ENCODE measurements around the gene KLC4.
"Not testable (repeated sequence)": the region's sequence is repeated elsewhere in the genome, so short reads cannot be mapped to it uniquely, and the experiment has no call there.

KLC4 gene

GRCh38 chr6:43096451-43097097, 37.1 kb downstream of the KLC4 start:
- DNase-seq, result no peak

- DNase-seq, result no peak
These were observed 37.7 kb downstream of the KLC4 start for GRCh38 chr6:43097098-43097489.

- no peak for DNase-seq
These were observed 38.1 kb downstream of the KLC4 start for GRCh38 chr6:43097502-43097901.

- DNase-seq, result no peak
These were observed 42.1 kb downstream of the KLC4 start for GRCh38 chr6:43101497-43101896.

- no peak for DNase-seq
These were observed 43.9 kb downstream of the KLC4 start for GRCh38 chr6:43103253-43103876.

- no peak for DNase-seq
These were observed 46.2 kb downstream of the KLC4 start for GRCh38 chr6:43105538-43106222.

DNA sequence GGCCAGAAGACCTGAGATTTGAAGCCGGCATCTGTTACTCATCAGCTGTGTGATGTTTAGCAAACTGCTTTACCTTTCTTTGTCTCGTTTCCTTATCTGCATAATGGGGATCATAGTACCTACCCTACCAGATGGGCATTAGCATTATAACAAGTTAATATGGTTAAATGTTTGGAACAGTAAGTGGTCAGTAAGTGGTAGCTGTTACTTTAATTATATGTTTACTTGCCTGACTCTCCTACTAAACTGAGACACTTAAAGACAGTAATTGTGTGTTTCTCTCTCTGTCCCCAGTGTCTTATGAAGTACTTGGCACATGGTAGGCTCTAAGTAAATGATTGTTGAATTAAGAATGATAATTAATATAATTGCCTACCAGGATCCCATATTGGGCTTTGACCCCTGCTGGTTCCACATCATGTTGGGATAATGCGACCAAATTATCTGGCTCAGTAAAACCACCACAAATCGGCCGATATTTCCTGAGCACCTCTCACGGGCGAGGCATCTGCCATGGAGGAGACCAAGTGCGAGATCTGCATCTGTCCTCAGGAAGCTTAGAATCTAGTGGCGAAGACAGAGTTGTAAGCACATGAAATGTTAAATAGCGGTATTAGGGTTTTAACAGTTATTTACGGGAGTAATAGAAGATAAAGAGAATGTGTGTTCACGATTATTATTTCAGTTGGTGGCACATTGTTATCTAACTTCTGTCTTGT, 48.1 kb downstream of the KLC4 start:
- DNase-seq, result no peak

DNA sequence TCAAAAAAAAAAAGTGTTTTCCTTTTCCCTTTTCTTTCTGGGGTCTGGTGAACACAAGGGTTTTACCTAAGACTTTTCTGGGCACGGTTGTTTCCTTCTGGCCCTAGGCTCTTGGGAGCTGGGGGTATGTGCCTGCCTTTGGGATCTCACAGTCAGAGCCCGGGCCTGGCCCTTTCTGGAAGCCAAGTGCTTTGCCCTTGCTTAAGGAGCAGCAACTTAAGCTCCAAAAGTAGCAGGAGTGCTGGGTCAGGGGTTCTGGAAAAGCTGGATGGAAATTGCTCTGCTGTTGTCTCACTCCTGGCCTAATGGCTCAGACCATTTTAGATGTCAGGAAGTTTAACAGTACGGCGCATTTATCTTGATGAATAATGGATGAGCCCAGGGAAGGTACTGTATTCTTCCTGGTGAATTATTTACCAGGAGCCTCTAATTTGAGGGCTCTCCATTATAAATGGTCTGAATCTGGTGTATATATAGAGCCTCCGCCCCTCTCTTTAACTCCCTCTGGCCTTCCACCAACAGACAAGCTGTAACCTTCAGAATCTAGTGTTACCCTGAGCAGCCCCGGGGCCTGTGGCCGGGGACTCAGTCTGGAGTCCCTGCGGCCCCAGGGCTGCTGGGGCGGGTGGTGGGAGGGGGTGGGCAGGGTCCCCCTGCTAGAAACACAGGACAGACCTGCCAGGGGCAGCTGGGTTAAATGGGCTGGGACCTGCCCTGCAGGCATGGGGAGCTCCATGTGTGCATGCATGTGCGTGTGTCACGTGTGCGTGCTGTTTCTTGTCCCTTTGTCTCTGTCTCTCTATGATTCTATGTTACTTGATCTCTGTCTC, 54.2 kb downstream of the KLC4 start:
- DNase-seq, result no peak

DNA sequence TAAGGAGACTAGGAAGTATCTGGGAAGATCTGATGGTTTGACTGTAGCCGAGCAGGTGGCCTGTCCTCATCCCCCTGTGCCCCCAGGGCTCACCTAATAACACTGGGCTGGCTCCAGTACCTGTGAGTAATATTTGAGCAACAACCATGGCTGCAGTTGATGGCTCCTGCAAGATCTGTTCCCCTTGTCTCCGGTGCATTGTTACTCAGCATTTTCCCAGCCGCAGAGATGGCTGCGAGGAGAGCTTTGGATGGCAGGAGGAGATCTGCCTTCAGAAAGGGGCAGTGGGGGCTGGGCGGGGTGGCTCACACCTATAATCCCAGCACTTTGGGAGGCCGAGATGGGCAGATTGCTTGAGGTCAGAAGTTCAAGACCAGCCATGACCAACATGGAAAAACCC, 55.9 kb downstream of the KLC4 start:
- no peak for DNase-seq

DNA sequence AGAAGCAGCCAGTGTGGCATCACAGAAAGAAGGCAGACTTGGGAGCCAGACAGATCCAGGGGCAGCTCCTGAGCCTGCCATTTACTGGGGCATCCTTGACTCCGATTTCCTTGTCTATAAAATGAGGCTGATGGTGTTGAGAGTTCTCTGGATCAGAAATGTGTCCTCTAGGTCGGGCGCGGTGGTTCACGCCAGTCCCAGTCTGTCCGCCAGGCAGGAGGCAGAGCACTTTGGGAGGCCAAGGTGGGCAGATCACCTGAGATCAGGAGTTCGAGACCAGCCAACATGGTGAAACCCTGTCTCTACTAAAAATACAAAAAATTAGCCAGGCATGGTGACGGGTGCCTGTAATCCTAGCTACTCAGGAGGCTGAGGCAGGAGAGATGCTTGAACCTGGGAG, 58.0 kb downstream of the KLC4 start:
- not testable (repeated sequence) for DNase-seq

DNA sequence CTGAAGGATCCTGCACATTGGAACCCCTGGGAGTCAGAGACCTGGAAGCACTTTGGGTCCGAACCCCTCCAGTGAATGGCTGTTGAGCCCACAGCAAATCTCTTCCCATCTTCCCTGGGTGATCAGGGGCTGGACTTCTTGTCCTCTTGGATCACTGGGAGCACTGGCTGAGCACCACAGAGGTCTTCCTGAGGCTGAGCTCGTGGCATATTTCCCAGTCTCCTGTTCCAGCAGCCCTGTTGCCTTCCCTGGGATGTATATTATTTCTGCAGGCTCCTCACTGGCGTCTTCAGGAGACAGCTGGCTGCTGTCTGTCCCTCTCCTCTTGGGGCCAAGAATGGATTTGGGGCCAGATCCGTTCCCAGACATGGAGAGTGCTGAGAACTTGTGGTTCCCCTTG, 60.1 kb downstream of the KLC4 start:
- DNase-seq, result no peak

- DNase-seq, result no peak
These were observed 60.8 kb downstream of the KLC4 start for GRCh38 chr6:43120101-43120763.

DNA sequence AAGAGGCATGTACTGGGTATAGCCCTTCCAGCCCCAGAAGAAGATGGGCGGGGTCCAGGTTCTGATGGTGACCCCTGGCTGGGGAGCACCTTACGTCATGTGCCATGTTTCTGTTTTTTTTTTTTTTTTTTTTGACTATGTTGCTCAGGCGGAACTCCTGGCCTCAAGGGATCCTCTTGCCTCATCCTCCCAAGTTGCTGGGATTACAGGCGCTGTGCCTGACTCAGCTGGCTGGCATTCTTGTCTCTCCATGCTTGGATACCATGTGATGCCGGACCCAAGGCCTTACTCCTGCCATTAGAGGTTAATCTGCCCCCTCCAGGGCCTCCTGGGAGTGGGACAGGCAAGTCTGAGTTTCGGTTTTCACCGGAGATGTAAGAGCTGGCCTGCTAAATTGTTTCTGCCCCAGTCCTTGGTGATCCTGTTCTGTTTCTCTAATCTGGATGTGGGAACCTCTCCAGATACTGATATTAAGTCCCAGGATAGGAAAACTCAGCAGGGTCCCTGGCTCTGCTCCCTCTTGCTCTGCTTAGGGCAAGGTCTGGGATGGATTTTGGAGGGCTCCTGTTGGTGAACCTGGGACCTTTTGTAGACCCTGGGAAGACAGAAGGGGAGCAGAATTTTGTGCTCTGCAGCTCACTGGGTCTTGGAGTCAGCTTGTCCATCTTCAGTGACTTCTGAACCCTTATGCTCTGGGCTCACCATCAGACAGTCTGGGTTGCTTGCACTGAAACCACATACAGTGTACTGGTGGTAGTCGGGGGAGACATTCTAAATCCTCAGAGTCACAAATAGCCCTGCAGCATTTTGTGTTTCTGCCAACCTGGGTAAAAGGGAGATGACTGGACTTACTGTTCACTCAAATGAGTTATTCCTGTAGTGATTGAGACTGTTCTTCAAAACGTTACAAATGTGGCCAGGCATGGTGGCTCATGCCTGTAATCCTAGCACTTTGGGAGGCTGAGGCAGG, 61.8 kb downstream of the KLC4 start:
- no peak for DNase-seq

- no peak for DNase-seq
These were observed 62.7 kb downstream of the KLC4 start for GRCh38 chr6:43122146-43122545.

DNA sequence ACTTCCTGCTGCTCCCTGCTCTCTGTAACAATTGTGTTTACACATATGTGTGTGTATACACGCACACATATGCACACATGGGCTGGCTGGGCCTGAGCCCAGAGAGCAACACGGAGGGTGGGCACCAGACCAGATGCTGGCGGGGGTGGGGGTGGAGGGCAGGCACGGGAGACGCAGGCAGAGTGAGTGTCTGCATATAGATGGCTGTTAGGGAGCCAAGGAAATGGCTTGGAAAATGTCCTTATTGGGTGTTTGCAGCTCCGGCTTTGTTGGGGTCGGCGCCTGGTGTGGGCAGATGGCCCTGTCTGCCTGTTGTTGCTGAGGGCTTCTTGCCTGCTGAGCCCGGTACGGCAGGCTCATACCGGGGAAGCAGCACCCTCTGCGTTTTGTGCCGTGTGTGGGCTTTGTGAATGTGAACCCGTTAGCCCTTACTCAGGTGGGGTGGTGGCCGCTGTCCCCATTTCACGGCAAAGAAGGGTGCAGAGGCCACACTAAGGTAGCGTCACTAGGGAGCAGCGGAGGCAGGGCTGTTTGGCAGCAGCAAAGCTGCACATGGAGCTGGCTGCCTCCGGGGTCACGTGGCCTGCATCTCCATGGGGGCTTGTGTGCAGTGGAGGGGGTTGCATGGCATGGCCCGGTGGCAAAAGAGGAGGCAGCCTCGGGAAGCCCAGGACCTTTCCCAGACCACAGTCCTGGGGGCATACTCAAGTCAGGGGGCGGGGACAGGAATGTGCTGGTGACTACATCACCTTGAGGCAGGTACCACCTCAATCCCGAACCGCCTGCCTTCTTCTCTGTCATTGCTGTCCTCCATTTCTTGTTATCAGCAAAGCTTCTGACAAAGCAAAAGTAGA, 64.3 kb downstream of the KLC4 start:
- no peak for DNase-seq

GRCh38 chr6:43124481-43124880, 65.0 kb downstream of the KLC4 start:
- no peak for DNase-seq
